A549 (cell line): ENCODE data around the gene SLC46A2. TPM values are rescaled to one million over a fixed set of nuclear protein-coding genes. Genes with fewer than 3 reads are reported as not detected.

Experiments
- ATAC-seq, 2 experiments: fragments of 200-7000 bp in 1 of 2; fragments of >200 bp in 1 of 2; cut with Nextera tagmentation in 1 of 2; cut with Tn5 transposase in 1 of 2; 3 replicates each; pipeline versions ENCODE4 v1.8.0 to v1.9.1; 2018 to 2020; ENCODE audit warnings: mild to moderate bottlenecking in 1 of 2, moderate library complexity in 1 of 2
- CTCF ChIA-PET: fragments of 300-600 bp; sonication (Branson Sonifier 250); formaldehyde crosslinking; extraction: SDS; loops from one replicate; lab custom pipeline; 2021; ENCODE audit warnings: antibody characterized with exemption, inconsistent platforms; lab: Yijun Ruan, JAX
- POLR2A ChIA-PET: fragments of 350-600 bp; formaldehyde crosslinking; extraction: SDS; loops from one replicate; lab custom pipeline; 2021; ENCODE audit warnings: antibody characterized with exemption, inconsistent platforms; lab: Yijun Ruan, JAX
- DNase-seq, 2 experiments: peaks; one replicate each; pipeline versions ENCODE4 v3.0.0 to v3.0.0-alpha.2; 2011 to 2016; ENCODE audit warnings: low read depth in 1 of 2, low spot score in 1 of 2
- FAIRE-seq: peaks from 2 replicates; lab custom pipeline; 2011; peaks lifted over from hg19 to GRCh38; lab: Jason Lieb, UNC
- H3K27ac ChIP-seq, 2 experiments: fragments of >200 bp; sonication (Bioruptor Twin); formaldehyde crosslinking; 3 replicates each; pipeline ENCODE4 v1.5.1; 2016 to 2017
- H3K4me1 ChIP-seq: fragments of >200 bp; sonication (Bioruptor Twin); formaldehyde crosslinking; 3 replicates; pipeline ENCODE4 v1.6.1; 2016
- H3K4me2 ChIP-seq: fragments of >200 bp; sonication (Bioruptor Twin); formaldehyde crosslinking; 3 replicates; pipeline ENCODE4 v1.6.1; 2016
- H3K4me3 ChIP-seq: fragments of >200 bp; sonication (Bioruptor Twin); formaldehyde crosslinking; 3 replicates; pipeline ENCODE4 v1.5.1; 2016
- H3K9me3 ChIP-seq: fragments of >200 bp; sonication (Bioruptor Twin); formaldehyde crosslinking; 3 replicates; pipeline ENCODE4 v1.6.1; 2016
- CBX2 ChIP-seq: fragments of 200-600 bp; sonication (generic); IDR thresholded peaks from 2 replicates; pipeline ENCODE4 v1.6.1; 2016; ENCODE audit warnings: low read depth, mild to moderate bottlenecking, borderline replicate concordance
- EHF ChIP-seq: fragments of 250-450 bp; sonication (Bioruptor Pico); IDR thresholded peaks from 2 replicates; pipeline ENCODE4 v1.5.0; 2020; ENCODE audit warnings: mild to moderate bottlenecking
- EP300 ChIP-seq, 2 experiments: fragments of >200 bp; sonication (Bioruptor Twin); formaldehyde crosslinking; IDR thresholded peaks; 2 replicates in 1 of 2; 3 replicates in 1 of 2; pipeline ENCODE4 v1.6.1; 2016 to 2017
- HEYL ChIP-seq: fragments of 250-450 bp; sonication (Bioruptor Pico); IDR thresholded peaks from 2 replicates; pipeline ENCODE4 v1.8.0; 2021; ENCODE audit warnings: mild to moderate bottlenecking, moderate library complexity
- JUN ChIP-seq, 2 experiments: fragments of >200 bp; sonication (Bioruptor Twin); formaldehyde crosslinking; IDR thresholded peaks; 2 replicates in 1 of 2; 3 replicates in 1 of 2; pipeline ENCODE4 v1.6.1; 2016 to 2017
- MAFK ChIP-seq: fragments of 450-650 bp; IDR thresholded peaks from 2 replicates; pipeline ENCODE4 v1.6.1; 2014; ENCODE audit not compliant: partially characterized antibody
- MAZ ChIP-seq: fragments of 150-350 bp; IDR thresholded peaks from 2 replicates; pipeline ENCODE4 v1.6.1; 2014; ENCODE audit warnings: antibody characterized with exemption, low read depth, low read length, borderline replicate concordance
- NPAS2 ChIP-seq: fragments of 250-450 bp; sonication (Bioruptor Pico); IDR thresholded peaks from 2 replicates; pipeline ENCODE4 v1.8.0; 2022; ENCODE audit warnings: mild to moderate bottlenecking, moderate library complexity, borderline replicate concordance
- NR3C1 ChIP-seq: fragments of >200 bp; sonication (Bioruptor Twin); formaldehyde crosslinking; IDR thresholded peaks from 3 replicates; pipeline ENCODE4 v1.6.1; 2017
- POLR2A ChIP-seq: IDR thresholded peaks from 2 replicates; pipeline ENCODE4 v1.6.1; 2012; ENCODE audit warnings: mild to moderate bottlenecking, low read length
- RFX5 ChIP-seq: fragments of 450-650 bp; IDR thresholded peaks from 2 replicates; pipeline ENCODE4 v1.7.1; 2014; ENCODE audit warnings: antibody characterized with exemption, mild to moderate bottlenecking, moderate library complexity
- RNF2 ChIP-seq: fragments of 200-600 bp; sonication (generic); IDR thresholded peaks from 2 replicates; pipeline ENCODE4 v1.6.1; 2016; ENCODE audit warnings: low read depth, mild to moderate bottlenecking, antibody characterized with exemption, moderate library complexity, borderline replicate concordance
- SREBF2 ChIP-seq: fragments of 450-650 bp; IDR thresholded peaks from 2 replicates; pipeline ENCODE4 v1.6.1; 2014; ENCODE audit warnings: mild to moderate bottlenecking, moderate library complexity
- TP53 ChIP-seq: fragments of 250-450 bp; sonication (Bioruptor Pico); IDR thresholded peaks from 2 replicates; pipeline ENCODE4 v1.5.0; 2021; ENCODE audit warnings: mild to moderate bottlenecking, moderate library complexity
- ZFP36 ChIP-seq: fragments of 450-650 bp; IDR thresholded peaks from 2 replicates; pipeline ENCODE4 v1.6.1; 2014; ENCODE audit warnings: borderline replicate concordance; ENCODE audit not compliant: partially characterized antibody
- WGBS: methylation state at CpG from one replicate; pipeline ENCODE4 v1.1.6; 2017; ENCODE audit errors: missing lambda C conversion rate; 5-methylcytosine and 5-hydroxymethylcytosine counted together
- polyA plus RNA-seq, 4 experiments: library from polyadenylated mRNA; depleted of rRNA in 3 of 4; stranded (reverse); fragments of >200 nt; fragmentation: RNase III in 1 of 4; extraction: RNeasy Plus Mini Kit Qiagen cat#74134 plus additional on column Dnase treatment in 1 of 4; gene quantifications; 2 replicates in 3 of 4; 3 replicates in 1 of 4; pipeline ENCODE4 v1.2.3, GENCODE V29; 2011 to 2017
- TF ChIP-seq, protein P1 (sequence below): IDR thresholded peaks from 2 replicates; pipeline ENCODE4 v1.6.1; 2012; ENCODE audit warnings: low read depth, borderline replicate concordance
- TF ChIP-seq, protein P2 (sequence below): fragments of >200 bp; sonication (Bioruptor Twin); formaldehyde crosslinking; IDR thresholded peaks from 3 replicates; pipeline ENCODE4 v1.6.1; 2016
- TF ChIP-seq, protein P3 (sequence below): fragments of >200 bp; sonication (Bioruptor Twin); formaldehyde crosslinking; IDR thresholded peaks from 2 replicates; pipeline ENCODE4 v1.6.1; 2016
- TF ChIP-seq, protein P4 (sequence below): fragments of >200 bp; sonication (Bioruptor Twin); formaldehyde crosslinking; IDR thresholded peaks from 3 replicates; pipeline ENCODE4 v1.5.1; 2016
- TF ChIP-seq, protein P5 (sequence below): fragments of 150-350 bp; IDR thresholded peaks from 2 replicates; pipeline ENCODE4 v1.6.1; 2014; ENCODE audit warnings: low read depth, mild to moderate bottlenecking, low read length
- TF ChIP-seq, protein P6 (sequence below): IDR thresholded peaks from 2 replicates; pipeline ENCODE4 v1.6.1; 2012

SLC46A2 gene
- polyA plus RNA-seq, 2 of the 4 experiments (the other 2 are of a cell fraction), result not detected

DNA sequence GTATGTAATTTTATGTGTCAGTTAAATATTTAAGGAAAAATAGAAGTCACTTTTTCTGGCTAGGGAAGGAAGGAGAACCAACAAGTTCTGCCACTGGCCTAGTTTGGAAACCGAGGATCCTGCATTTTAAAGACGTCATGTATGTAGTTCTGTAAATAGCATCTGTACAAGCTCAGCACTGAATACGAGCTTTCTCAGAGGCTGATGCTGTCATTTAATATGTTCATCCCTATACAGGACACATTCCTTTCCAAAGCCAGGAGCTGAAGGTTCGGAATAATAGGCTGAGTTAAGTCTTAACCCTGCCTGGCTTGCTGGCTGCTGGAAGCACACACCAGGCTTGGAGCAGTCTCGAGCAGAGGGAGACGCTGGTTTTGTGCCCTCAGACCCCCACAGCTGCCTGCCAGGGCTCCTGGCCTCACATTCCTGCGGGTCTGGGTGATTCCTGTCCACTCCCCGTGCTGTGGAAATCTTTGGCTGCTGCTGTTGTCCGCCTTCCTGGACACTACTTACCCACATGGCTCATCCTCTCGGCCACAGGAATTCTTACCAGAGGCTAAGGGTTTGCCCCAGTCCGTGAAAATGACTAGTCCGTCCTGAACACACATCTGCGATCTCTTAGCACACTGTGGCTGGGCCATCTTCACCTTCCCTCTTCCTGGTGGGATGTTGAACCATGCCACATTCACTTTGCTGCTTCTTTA, 36.6 kb downstream of the SLC46A2 start:
- CTCF ChIA-PET, result interaction anchor here (1.2 to 2.6 kb wide), 2 partner anchors 9 to 49 kb away, joined by 3 to 6 read pairs; no protein-coding TSS in a partner anchor
- TF ChIP-seq NR3C1 (no peak), ZFP36 (no peak), HEYL (CRISPR knock-in tag) (no peak), JUN (IDR thresholded peaks at IDR 0.05) (no peak), MAFK (no peak), TP53 (CRISPR knock-in tag) (no peak), MAZ (no peak), RNF2 (no peak), NPAS2 (CRISPR knock-in tag) (no peak), POLR2A (no peak)
- TF ChIP-seq, protein P1, sequence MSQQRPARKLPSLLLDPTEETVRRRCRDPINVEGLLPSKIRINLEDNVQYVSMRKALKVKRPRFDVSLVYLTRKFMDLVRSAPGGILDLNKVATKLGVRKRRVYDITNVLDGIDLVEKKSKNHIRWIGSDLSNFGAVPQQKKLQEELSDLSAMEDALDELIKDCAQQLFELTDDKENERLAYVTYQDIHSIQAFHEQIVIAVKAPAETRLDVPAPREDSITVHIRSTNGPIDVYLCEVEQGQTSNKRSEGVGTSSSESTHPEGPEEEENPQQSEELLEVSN, result no peak
- TF ChIP-seq, protein P2, sequence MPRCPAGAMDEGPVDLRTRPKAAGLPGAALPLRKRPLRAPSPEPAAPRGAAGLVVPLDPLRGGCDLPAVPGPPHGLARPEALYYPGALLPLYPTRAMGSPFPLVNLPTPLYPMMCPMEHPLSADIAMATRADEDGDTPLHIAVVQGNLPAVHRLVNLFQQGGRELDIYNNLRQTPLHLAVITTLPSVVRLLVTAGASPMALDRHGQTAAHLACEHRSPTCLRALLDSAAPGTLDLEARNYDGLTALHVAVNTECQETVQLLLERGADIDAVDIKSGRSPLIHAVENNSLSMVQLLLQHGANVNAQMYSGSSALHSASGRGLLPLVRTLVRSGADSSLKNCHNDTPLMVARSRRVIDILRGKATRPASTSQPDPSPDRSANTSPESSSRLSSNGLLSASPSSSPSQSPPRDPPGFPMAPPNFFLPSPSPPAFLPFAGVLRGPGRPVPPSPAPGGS, result no peak
- TF ChIP-seq, protein P3, sequence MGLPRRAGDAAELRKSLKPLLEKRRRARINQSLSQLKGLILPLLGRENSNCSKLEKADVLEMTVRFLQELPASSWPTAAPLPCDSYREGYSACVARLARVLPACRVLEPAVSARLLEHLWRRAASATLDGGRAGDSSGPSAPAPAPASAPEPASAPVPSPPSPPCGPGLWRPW, result no peak
- TF ChIP-seq, protein P4, sequence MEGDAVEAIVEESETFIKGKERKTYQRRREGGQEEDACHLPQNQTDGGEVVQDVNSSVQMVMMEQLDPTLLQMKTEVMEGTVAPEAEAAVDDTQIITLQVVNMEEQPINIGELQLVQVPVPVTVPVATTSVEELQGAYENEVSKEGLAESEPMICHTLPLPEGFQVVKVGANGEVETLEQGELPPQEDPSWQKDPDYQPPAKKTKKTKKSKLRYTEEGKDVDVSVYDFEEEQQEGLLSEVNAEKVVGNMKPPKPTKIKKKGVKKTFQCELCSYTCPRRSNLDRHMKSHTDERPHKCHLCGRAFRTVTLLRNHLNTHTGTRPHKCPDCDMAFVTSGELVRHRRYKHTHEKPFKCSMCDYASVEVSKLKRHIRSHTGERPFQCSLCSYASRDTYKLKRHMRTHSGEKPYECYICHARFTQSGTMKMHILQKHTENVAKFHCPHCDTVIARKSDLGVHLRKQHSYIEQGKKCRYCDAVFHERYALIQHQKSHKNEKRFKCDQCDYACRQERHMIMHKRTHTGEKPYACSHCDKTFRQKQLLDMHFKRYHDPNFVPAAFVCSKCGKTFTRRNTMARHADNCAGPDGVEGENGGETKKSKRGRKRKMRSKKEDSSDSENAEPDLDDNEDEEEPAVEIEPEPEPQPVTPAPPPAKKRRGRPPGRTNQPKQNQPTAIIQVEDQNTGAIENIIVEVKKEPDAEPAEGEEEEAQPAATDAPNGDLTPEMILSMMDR, result no peak
- TF ChIP-seq, protein P5, sequence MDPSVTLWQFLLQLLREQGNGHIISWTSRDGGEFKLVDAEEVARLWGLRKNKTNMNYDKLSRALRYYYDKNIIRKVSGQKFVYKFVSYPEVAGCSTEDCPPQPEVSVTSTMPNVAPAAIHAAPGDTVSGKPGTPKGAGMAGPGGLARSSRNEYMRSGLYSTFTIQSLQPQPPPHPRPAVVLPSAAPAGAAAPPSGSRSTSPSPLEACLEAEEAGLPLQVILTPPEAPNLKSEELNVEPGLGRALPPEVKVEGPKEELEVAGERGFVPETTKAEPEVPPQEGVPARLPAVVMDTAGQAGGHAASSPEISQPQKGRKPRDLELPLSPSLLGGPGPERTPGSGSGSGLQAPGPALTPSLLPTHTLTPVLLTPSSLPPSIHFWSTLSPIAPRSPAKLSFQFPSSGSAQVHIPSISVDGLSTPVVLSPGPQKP, result no peak
- TF ChIP-seq, all 56 proteins: peak for 0
- no peak overlapping the region for H3K4me3 ChIP-seq
- 67% methylated on average over 13 of the region's 13 CpGs for WGBS
- no peak for FAIRE-seq
- POLR2A ChIA-PET, result no interaction called here
- H3K4me1 ChIP-seq, result no peaks in the 10 kb centered on the region
- no peaks in the 10 kb centered on the region for H3K9me3 ChIP-seq
- H3K27ac ChIP-seq, result no peak overlapping the region
- DNase-seq, result no peak
- H3K4me2 ChIP-seq, result no peak overlapping the region
- no peak for ATAC-seq

DNA sequence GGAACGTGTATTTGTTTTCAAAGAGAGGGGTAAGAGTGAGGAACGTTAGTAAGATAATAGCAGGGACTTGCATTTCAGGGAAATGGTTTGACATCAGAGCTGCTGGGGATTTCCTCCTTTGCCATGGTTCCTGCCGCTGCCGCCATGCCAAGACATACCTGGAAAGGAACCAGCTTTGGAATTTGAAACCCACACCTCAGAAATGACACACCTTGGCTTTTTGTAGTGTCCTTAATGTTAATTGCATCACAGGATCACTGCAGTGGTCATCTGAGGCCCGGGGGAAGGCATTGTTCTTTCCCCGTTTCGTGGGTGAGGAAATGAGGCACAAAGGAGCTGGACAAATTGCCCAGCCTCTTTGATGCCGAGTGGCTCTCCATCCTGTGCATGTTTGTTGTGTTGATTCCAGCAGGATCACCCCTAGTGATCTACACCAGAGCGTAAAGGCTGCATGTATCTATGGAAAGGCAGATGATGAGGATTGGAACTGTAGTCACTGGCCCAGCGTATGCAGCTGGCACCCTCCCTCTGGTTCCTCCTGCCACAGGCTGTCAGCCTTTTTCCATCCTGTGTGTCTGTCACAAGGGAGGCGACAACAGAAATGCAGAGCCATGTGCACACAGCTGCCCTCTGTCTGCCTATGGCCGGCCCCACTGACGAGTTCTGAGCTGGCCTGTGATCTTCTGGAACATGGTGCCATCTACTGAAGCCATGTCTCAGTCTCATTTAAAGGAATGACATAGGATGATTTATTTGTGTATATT, 37.8 kb downstream of the SLC46A2 start:
- DNase-seq, result no peak
- ATAC-seq, result no peak
- H3K4me3 ChIP-seq, result no peak overlapping the region
- no peak for FAIRE-seq
- no peak overlapping the region for H3K4me2 ChIP-seq
- ChIA-PET POLR2A (no interaction called here), CTCF (interaction anchor here (0.8 to 1.2 kb wide), 2 partner anchors 9 to 50 kb away, joined by 3 read pairs; no protein-coding TSS in a partner anchor)
- WGBS, result 66% methylated on average over 13 of the region's 13 CpGs
- no peak overlapping the region for H3K27ac ChIP-seq
- no peaks in the 10 kb centered on the region for H3K9me3 ChIP-seq
- TF ChIP-seq, protein P6, sequence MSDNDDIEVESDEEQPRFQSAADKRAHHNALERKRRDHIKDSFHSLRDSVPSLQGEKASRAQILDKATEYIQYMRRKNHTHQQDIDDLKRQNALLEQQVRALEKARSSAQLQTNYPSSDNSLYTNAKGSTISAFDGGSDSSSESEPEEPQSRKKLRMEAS, result no peak
- TF ChIP-seq RFX5, result no peak
- no peak for TF ChIP-seq SREBF2
- no peak for TF ChIP-seq EP300 (IDR thresholded peaks at IDR 0.05)
- no peak for TF ChIP-seq CBX2
- TF ChIP-seq EHF, result no peak
- no peak for TF ChIP-seq RNF2
- no peaks in the 10 kb centered on the region for H3K4me1 ChIP-seq
